ENCODE results near the gene FAH.
A peak's percentile ranks its signal among the peaks of the same experiment; 100 is the strongest.

FAH gene

GRCh38 chr15:80202016-80202315 is 49.2 kb downstream of the FAH start:
- no peak for DNase-seq

- peak; percentile 2 for DNase-seq
Observed at GRCh38 chr15:80202641-80203360, 50.0 kb downstream of the FAH start.

- DNase-seq = no peak
Observed at GRCh38 chr15:80203361-80203885, 50.6 kb downstream of the FAH start.

- peak; percentile 20 for DNase-seq
Observed at GRCh38 chr15:80204231-80204630, 51.4 kb downstream of the FAH start.

GRCh38 chr15:80207887-80208286 is 55.1 kb downstream of the FAH start:
- no peak for DNase-seq

GRCh38 chr15:80208758-80209734 is 56.2 kb downstream of the FAH start:
- DNase-seq = no peak

GRCh38 chr15:80210611-80211573 is 58.1 kb downstream of the FAH start:
- no peak for DNase-seq

GRCh38 chr15:80211976-80212375 is 59.2 kb downstream of the FAH start:
- no peak for DNase-seq

- no peak for DNase-seq
Observed at GRCh38 chr15:80214910-80215309, 62.1 kb downstream of the FAH start.

GRCh38 chr15:80216141-80216540 is 63.3 kb downstream of the FAH start:
- DNase-seq = no peak

- DNase-seq = no peak
Observed at GRCh38 chr15:80216911-80217310, 64.1 kb downstream of the FAH start.

- DNase-seq = no peak
Observed at GRCh38 chr15:80217327-80217900, 64.6 kb downstream of the FAH start.

GRCh38 chr15:80219955-80220354 is 67.2 kb downstream of the FAH start:
- DNase-seq = no peak

GRCh38 chr15:80228959-80229610 is 76.3 kb downstream of the FAH start:
- DNase-seq = no peak

- DNase-seq = no peak
Observed at GRCh38 chr15:80231371-80231770, 78.6 kb downstream of the FAH start.

GRCh38 chr15:80233581-80233980 is 80.8 kb downstream of the FAH start:
- no peak for DNase-seq

GRCh38 chr15:80234883-80235282 is 82.1 kb downstream of the FAH start:
- no peak for DNase-seq

Data from NCI-H526 treated with DMSO at 0.1 percent for 48 hours (cell line).